Measurements from ENCODE around the gene VAX1. TPM values are rescaled to one million over a fixed set of nuclear protein-coding genes. Genes with fewer than 3 reads are reported as not detected.

Gene VAX1
- total and polyA plus RNA-seq, 2 of the 4 experiments (the other 2 are of a cell fraction), result not detected

DNA sequence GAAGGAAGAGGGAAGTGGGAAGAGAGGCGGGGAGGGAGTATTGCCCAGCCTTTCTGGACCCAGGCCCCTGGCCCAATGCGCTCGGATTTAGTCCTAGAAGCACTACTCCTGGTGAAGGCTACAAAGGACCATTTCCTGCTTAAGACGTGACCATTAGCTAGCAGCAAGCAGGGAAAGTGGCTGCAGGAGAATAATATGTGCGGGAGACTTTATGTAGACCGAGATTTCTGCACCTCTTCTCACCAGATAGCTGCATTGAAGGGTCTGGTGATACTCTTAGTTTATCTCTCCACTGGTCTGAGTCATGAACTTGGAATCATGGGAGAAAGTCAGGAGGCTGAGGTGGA lies 3.1 kb downstream of the VAX1 start:
- dilution Hi-C loops (cut with HindIII; ENCODE audit: low sequenced_read_pairs, unreplicated experiment) (no loop called here), intact Hi-C loops (cut with micrococcal nuclease) (no loop called here), in situ Hi-C loops (cut with MboI; ENCODE audit: low sequenced_read_pairs) (no loop called here)
- no CpG with 5 or more reads among the region's 6 CpGs for WGBS, 2 experiments (ENCODE audit: extremely low coverage in 2 of 2, insufficient read length in 1 of 2)
- no peak overlapping the region for H2BK15ac ChIP-seq (ENCODE audit: low read depth, low read length)
- H3K4me3 ChIP-seq (ENCODE audit: insufficient read depth, low read depth, low read length), result no peak overlapping the region
- peaks cover 6% of the 10 kb centered on the region for H3K9me3 ChIP-seq (ENCODE audit: control insufficient read depth, insufficient read depth, low read length)
- H3K9ac ChIP-seq (ENCODE audit: low read depth, low read length), result no peak overlapping the region
- H4K91ac ChIP-seq (ENCODE audit: insufficient read depth, low read depth, low read length), result no peak overlapping the region
- no peak overlapping the region for H2BK20ac ChIP-seq (ENCODE audit: low read depth, low read length)
- no peak overlapping the region for H3K18ac ChIP-seq (ENCODE audit: low read depth, low read length)
- H2BK120ac ChIP-seq (ENCODE audit: low read depth, low read length), result no peak overlapping the region
- H4K8ac ChIP-seq (ENCODE audit: low read depth in 2 of 2, low read length in 2 of 2), result no peak overlapping the region
- TF ChIP-seq, protein P1, sequence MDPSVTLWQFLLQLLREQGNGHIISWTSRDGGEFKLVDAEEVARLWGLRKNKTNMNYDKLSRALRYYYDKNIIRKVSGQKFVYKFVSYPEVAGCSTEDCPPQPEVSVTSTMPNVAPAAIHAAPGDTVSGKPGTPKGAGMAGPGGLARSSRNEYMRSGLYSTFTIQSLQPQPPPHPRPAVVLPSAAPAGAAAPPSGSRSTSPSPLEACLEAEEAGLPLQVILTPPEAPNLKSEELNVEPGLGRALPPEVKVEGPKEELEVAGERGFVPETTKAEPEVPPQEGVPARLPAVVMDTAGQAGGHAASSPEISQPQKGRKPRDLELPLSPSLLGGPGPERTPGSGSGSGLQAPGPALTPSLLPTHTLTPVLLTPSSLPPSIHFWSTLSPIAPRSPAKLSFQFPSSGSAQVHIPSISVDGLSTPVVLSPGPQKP (IDR thresholded peaks at IDR 0.05; ENCODE audit: borderline replicate concordance, low read depth, low read length), result no peak
- TF ChIP-seq CHD1 (IDR thresholded peaks at IDR 0.05; ENCODE audit: low read depth, low read length) (no peak), MAFK (IDR thresholded peaks at IDR 0.05; ENCODE audit: low read depth, low read length) (no peak), RFX5 (IDR thresholded peaks at IDR 0.05; ENCODE audit: low read depth, low read length) (no peak), RAD21 (IDR thresholded peaks at IDR 0.05; ENCODE audit: low read length) (no peak), NFE2L2 (IDR thresholded peaks at IDR 0.05; ENCODE audit: low read depth, low read length) (no peak), RCOR1 (IDR thresholded peaks at IDR 0.05; ENCODE audit: insufficient replicate concordance, low read length) (no peak), POLR2A (IDR thresholded peaks at IDR 0.05; ENCODE audit: low read depth, low read length) (no peak), CEBPB (IDR thresholded peaks at IDR 0.05; ENCODE audit: low read depth, low read length) (no peak), MAZ (IDR thresholded peaks at IDR 0.05; ENCODE audit: borderline replicate concordance, low read depth, low read length) (no peak), SMC3 (IDR thresholded peaks at IDR 0.05; ENCODE audit: low read depth, low read length) (no peak), MXI1 (IDR thresholded peaks at IDR 0.05; ENCODE audit: borderline replicate concordance, low read depth, low read length) (no peak), BHLHE40 (IDR thresholded peaks at IDR 0.05; ENCODE audit: low read depth, low read length) (no peak), FOS (IDR thresholded peaks at IDR 0.05; ENCODE audit: low read depth, low read length) (no peak)
- TF ChIP-seq, protein P2, sequence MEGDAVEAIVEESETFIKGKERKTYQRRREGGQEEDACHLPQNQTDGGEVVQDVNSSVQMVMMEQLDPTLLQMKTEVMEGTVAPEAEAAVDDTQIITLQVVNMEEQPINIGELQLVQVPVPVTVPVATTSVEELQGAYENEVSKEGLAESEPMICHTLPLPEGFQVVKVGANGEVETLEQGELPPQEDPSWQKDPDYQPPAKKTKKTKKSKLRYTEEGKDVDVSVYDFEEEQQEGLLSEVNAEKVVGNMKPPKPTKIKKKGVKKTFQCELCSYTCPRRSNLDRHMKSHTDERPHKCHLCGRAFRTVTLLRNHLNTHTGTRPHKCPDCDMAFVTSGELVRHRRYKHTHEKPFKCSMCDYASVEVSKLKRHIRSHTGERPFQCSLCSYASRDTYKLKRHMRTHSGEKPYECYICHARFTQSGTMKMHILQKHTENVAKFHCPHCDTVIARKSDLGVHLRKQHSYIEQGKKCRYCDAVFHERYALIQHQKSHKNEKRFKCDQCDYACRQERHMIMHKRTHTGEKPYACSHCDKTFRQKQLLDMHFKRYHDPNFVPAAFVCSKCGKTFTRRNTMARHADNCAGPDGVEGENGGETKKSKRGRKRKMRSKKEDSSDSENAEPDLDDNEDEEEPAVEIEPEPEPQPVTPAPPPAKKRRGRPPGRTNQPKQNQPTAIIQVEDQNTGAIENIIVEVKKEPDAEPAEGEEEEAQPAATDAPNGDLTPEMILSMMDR (conservative IDR thresholded peaks at IDR 0.05; ENCODE audit: low read depth, low read length), result no peak
- TF ChIP-seq, protein P3, sequence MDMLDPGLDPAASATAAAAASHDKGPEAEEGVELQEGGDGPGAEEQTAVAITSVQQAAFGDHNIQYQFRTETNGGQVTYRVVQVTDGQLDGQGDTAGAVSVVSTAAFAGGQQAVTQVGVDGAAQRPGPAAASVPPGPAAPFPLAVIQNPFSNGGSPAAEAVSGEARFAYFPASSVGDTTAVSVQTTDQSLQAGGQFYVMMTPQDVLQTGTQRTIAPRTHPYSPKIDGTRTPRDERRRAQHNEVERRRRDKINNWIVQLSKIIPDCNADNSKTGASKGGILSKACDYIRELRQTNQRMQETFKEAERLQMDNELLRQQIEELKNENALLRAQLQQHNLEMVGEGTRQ (IDR thresholded peaks at IDR 0.05; ENCODE audit: low read depth, low read length), result no peak
- no peak overlapping the region for H2AK5ac ChIP-seq (ENCODE audit: low read depth, low read length)
- H3K23ac ChIP-seq (ENCODE audit: low read depth, low read length), result no peak overlapping the region
- no peak overlapping the region for H3K56ac ChIP-seq (ENCODE audit: extremely low read depth, insufficient read depth, low read length)
- no peak overlapping the region for H3K4ac ChIP-seq (ENCODE audit: low read depth, low read length)
- H3K9me1 ChIP-seq (ENCODE audit: insufficient read depth, low read length), result no peaks in the 10 kb centered on the region
- H3K27ac ChIP-seq (ENCODE audit: insufficient read depth, low read length), result no peak overlapping the region
- ChIA-PET POLR2A (ENCODE audit: unreplicated experiment) (no interaction called here), CTCF (no interaction called here)
- no peak overlapping the region for H4K5ac ChIP-seq (ENCODE audit: low read depth, low read length)
- no peak overlapping the region for H2AFZ ChIP-seq (replicated peaks; ENCODE audit: low read length, poor library complexity)
- H3K36me3 ChIP-seq (ENCODE audit: control insufficient read depth, insufficient read depth, low read length), result no peaks in the 10 kb centered on the region
- H3K4me2 ChIP-seq (ENCODE audit: low read depth, low read length), result no peak overlapping the region
- no peak overlapping the region for H3K14ac ChIP-seq (replicated peaks; ENCODE audit: low read depth, low read length)
- no peaks in the 10 kb centered on the region for H3K79me1 ChIP-seq (ENCODE audit: low read depth in 1 of 2, low read length in 2 of 2)
- no peaks in the 10 kb centered on the region for H4K20me1 ChIP-seq (ENCODE audit: insufficient read depth, low read length)
- H3K27me3 ChIP-seq (ENCODE audit: control insufficient read depth, insufficient read depth, low read length), result peaks cover 94% of the 10 kb centered on the region
- no peak overlapping the region for H2BK5ac ChIP-seq (ENCODE audit: low read depth, low read length, poor library complexity, severe bottlenecking)
- no peak overlapping the region for H2AK9ac ChIP-seq (replicated peaks; ENCODE audit: low read depth, low read length, poor library complexity)
- no peak for ATAC-seq (ENCODE audit: low read depth)
- H3K4me1 ChIP-seq (ENCODE audit: control insufficient read depth, insufficient read depth, low read length), result peaks cover 6% of the 10 kb centered on the region; the same call in 1 of the 2 replicates
- BruUV-seq (replicated peaks), result no TSS peak
- DNase-seq, result no peak
